Panc1 (cell line): Measurements from ENCODE around the gene CD4. TPM values are rescaled to one million over a fixed set of nuclear protein-coding genes. Genes with fewer than 3 reads are reported as not detected.

Source experiments
- ATAC-seq: fragments of 200-7000 bp; cut with Tn5 transposase; 2 replicates; pipeline ENCODE4 v1.9.1; 2020; ENCODE audit warnings: mild to moderate bottlenecking, moderate library complexity
- BruUV-seq: library from RNA; stranded (reverse); fragments of 400-500 nt; replicated peaks from 2 replicates; lab custom pipeline; 2021; lab: Mats Ljungman, UMichigan
- CTCF ChIA-PET: fragments of 300-600 bp; sonication (Branson Sonifier 250); formaldehyde crosslinking; loops from one replicate; lab custom pipeline; 2022; ENCODE audit warnings: antibody characterized with exemption; lab: Charles Lee
- POLR2A ChIA-PET: fragments of 300-600 bp; sonication (Branson Sonifier 250); formaldehyde crosslinking; loops from one replicate; lab custom pipeline; 2022; ENCODE audit warnings: antibody characterized with exemption; lab: Charles Lee
- DNase-seq: peaks from one replicate; pipeline ENCODE4 v3.0.0-alpha.2; 2010; ENCODE audit warnings: low read depth, low spot score
- H3K27ac ChIP-seq: 2 replicates; pipeline ENCODE4 v1.5.1; 2011; ENCODE audit warnings: mild to moderate bottlenecking, low read length, inconsistent platforms
- H3K27me3 ChIP-seq: fragments of 200-500 bp; sonication (Bioruptor generic); 2 replicates; pipeline ENCODE4 v1.6.0; 2014; ENCODE audit warnings: low read length, inconsistent platforms; ENCODE audit not compliant: control insufficient read depth, insufficient read depth
- H3K36me3 ChIP-seq: fragments of 200-500 bp; sonication (Bioruptor generic); 2 replicates; pipeline ENCODE4 v1.5.1; 2014; ENCODE audit warnings: inconsistent platforms, mild to moderate bottlenecking, low read length, moderate library complexity; ENCODE audit not compliant: control insufficient read depth, insufficient read depth
- H3K4me1 ChIP-seq: 2 replicates; pipeline ENCODE4 v1.5.1; 2011; ENCODE audit warnings: inconsistent platforms, mild to moderate bottlenecking, low read length, moderate library complexity; ENCODE audit not compliant: control insufficient read depth, insufficient read depth
- H3K4me3 ChIP-seq, 2 experiments: 2 replicates each; pipeline ENCODE4 v1.5.1; 2011 to 2012; ENCODE audit warnings: low read depth in 2 of 2, low read length in 2 of 2, mild to moderate bottlenecking in 2 of 2, inconsistent platforms in 1 of 2, moderate library complexity in 1 of 2
- H3K9me3 ChIP-seq: fragments of 200-500 bp; sonication (Bioruptor generic); 2 replicates; pipeline ENCODE4 v1.5.1; 2014; ENCODE audit warnings: low read depth, mild to moderate bottlenecking, inconsistent platforms, low read length, moderate library complexity; ENCODE audit not compliant: control insufficient read depth, insufficient read depth
- POLR2AphosphoS5 ChIP-seq: IDR thresholded peaks from 2 replicates; pipeline ENCODE4 v1.6.1; 2012; ENCODE audit warnings: mild to moderate bottlenecking, low read depth, low read length, moderate library complexity
- REST ChIP-seq, 2 experiments: IDR thresholded peaks; 2 replicates each; pipeline ENCODE4 v1.6.1; 2011 to 2012; ENCODE audit warnings: low read depth in 2 of 2, control low read depth in 1 of 2, low read length in 1 of 2, mild to moderate bottlenecking in 1 of 2, moderate library complexity in 1 of 2; ENCODE audit not compliant: insufficient read depth in 1 of 2
- SIN3A ChIP-seq: IDR thresholded peaks from 2 replicates; pipeline ENCODE4 v1.6.1; 2012; ENCODE audit warnings: low read depth, mild to moderate bottlenecking, low read length, moderate library complexity, borderline replicate concordance; ENCODE audit not compliant: insufficient read depth
- TCF7L2 ChIP-seq: IDR thresholded peaks from 2 replicates; pipeline ENCODE4 v1.6.1; 2011; ENCODE audit warnings: mild to moderate bottlenecking, low read depth, low read length, inconsistent platforms
- in situ Hi-C: cut with HindIII; loops from 2 replicates; pipeline ENCODE4 v1.10.0; 2016; ENCODE audit warnings: low sequenced_read_pairs, low pct_unique_long_range_greater_than_20kb
- intact Hi-C: fragments of 100-400 bp; cut with micrococcal nuclease; formaldehyde crosslinking; loops from one replicate; pipeline ENCODE4 v1.10.0; 2022; ENCODE audit not compliant: unreplicated experiment
- total RNA-seq: library from RNA; stranded (reverse); gene quantifications from one replicate; pipeline ENCODE4 v1.2.1, GENCODE V29; 2021; ENCODE audit not compliant: unreplicated experiment
- TF ChIP-seq, protein P1 (sequence below): fragments of 450-650 bp; IDR thresholded peaks from 2 replicates; pipeline ENCODE4 v1.5.1; 2017; ENCODE audit warnings: mild to moderate bottlenecking

The CD4 gene
- total RNA-seq, 1 experiment from 2014 or later, result 0.23 TPM

GRCh38 chr12:6779708-6780432, 9.5 kb upstream of the CD4 start:
- H3K9me3 ChIP-seq, result no peaks in the 10 kb centered on the region
- DNase-seq (no peak), ATAC-seq (no peak)
- peaks cover 4% of the 10 kb centered on the region; the same call in 1 of the 2 replicates for H3K4me1 ChIP-seq
- ChIA-PET CTCF (interaction anchor here (0.5 kb wide), 1 partner anchor 115 kb away, joined by 5 read pairs; no protein-coding TSS in a partner anchor), POLR2A (no interaction called here)
- H3K36me3 ChIP-seq, result no peaks in the 10 kb centered on the region
- BruUV-seq, result no TSS peak
- in situ Hi-C loops (no loop called here), intact Hi-C loops (no loop called here)
- H3K4me3 ChIP-seq, result no peak overlapping the region
- no peaks in the 10 kb centered on the region for H3K27me3 ChIP-seq
- TF ChIP-seq SIN3A (no peak), POLR2AphosphoS5 (no peak)
- TF ChIP-seq, protein P1, sequence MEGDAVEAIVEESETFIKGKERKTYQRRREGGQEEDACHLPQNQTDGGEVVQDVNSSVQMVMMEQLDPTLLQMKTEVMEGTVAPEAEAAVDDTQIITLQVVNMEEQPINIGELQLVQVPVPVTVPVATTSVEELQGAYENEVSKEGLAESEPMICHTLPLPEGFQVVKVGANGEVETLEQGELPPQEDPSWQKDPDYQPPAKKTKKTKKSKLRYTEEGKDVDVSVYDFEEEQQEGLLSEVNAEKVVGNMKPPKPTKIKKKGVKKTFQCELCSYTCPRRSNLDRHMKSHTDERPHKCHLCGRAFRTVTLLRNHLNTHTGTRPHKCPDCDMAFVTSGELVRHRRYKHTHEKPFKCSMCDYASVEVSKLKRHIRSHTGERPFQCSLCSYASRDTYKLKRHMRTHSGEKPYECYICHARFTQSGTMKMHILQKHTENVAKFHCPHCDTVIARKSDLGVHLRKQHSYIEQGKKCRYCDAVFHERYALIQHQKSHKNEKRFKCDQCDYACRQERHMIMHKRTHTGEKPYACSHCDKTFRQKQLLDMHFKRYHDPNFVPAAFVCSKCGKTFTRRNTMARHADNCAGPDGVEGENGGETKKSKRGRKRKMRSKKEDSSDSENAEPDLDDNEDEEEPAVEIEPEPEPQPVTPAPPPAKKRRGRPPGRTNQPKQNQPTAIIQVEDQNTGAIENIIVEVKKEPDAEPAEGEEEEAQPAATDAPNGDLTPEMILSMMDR, result no peak
- H3K27ac ChIP-seq, result no peak overlapping the region

GRCh38 chr12:6780573-6780972, 8.8 kb upstream of the CD4 start:
- H3K9me3 ChIP-seq, result no peaks in the 10 kb centered on the region
- no peak for DNase-seq
- POLR2A ChIA-PET, result interaction anchor here (0.5 kb wide), 1 partner anchor 11 kb away, joined by 3 read pairs; no protein-coding TSS in a partner anchor
- intact Hi-C loops, result no loop called here
- H3K4me1 ChIP-seq, result peaks cover 4% of the 10 kb centered on the region; the same call in 1 of the 2 replicates
- H3K27ac ChIP-seq, result no peak overlapping the region
- CTCF ChIA-PET, result interaction anchor here (0.7 kb wide), 1 partner anchor 27 kb away, joined by 3 read pairs; the partner anchor contains the start of gene MLF2
- in situ Hi-C loops, result no loop called here
- no peaks in the 10 kb centered on the region for H3K36me3 ChIP-seq
- no peaks in the 10 kb centered on the region for H3K27me3 ChIP-seq
- ATAC-seq, result no peak
- no peak for TF ChIP-seq SIN3A
- TF ChIP-seq TCF7L2, result no peak
- TF ChIP-seq, protein P1, result no peak
- no peak for TF ChIP-seq POLR2AphosphoS5
- no peak for TF ChIP-seq REST (IDR thresholded peaks at IDR 0.05; ENCODE audit: insufficient read depth in 1 of 2, low read depth in 2 of 2, low read length in 1 of 2)
- no TSS peak for BruUV-seq
- H3K4me3 ChIP-seq, result no peak overlapping the region
